H1 (cell line): Measurements from ENCODE around the gene LBH. TPM values are rescaled to one million over a fixed set of nuclear protein-coding genes. Genes with fewer than 3 reads are reported as not detected.

Experiments
- ATF2 ChIP-seq: IDR thresholded peaks from 2 replicates; pipeline ENCODE4 v1.6.1; 2012; ENCODE audit warnings: low read length, inconsistent platforms
- MAFK ChIP-seq: IDR thresholded peaks from 2 replicates; pipeline ENCODE4 v1.6.1; 2012; ENCODE audit warnings: low read depth, mild to moderate bottlenecking, improper control_type of control experiment, low read length
- polyA plus RNA-seq, 7 experiments: library from polyadenylated mRNA; depleted of rRNA in 3 of 7; stranded (reverse) in 5 of 7; unstranded in 2 of 7; fragments of >200 nt in 5 of 7; fragments of 200-250 nt in 2 of 7; gene quantifications; 1 replicate in 5 of 7; 2 replicates in 1 of 7; 4 replicates in 1 of 7; pipeline versions ENCODE4 v1.2.1 to v1.2.3, GENCODE V29; 2011 to 2013; ENCODE audit warnings: missing spikeins in 2 of 7, mixed read lengths in 2 of 7
- total RNA-seq: library from RNA; stranded (reverse); fragmentation: NEBNext Ultra II Directional; extraction: Animal tissue kit (Norgen Biotek cat#: 25700); gene quantifications from 2 replicates; pipeline ENCODE4 v1.2.1, GENCODE V29; 2021

Gene LBH
- total and polyA plus RNA-seq, 2 of the 8 experiments (the other 6 are each of a cell fraction or from before 2014, with no cell fraction given) = 25.7 to 34.5 TPM

DNA sequence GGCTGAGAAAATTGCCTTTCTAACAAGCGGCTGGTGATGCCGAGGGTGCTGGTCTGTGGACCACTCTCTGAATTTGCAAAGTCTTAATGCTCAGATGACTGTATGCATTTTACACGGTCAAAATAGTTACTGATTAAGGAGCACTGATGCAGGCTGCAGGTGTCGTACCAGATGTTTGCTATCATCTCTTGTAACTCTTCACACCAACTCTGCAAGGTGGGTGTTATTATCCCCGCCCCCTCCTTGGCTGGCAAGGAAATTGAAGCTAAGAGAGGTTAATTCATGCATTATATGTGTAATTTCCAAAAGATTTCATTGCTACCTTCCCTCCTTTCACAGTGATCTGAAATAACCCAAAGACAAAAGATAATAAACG, 13.0 kb upstream of the LBH start (continued):
- TF ChIP-seq ATF2 = no peak
- TF ChIP-seq MAFK = no peak
- TF ChIP-seq, all 59 proteins: peak for 0
